OCI-LY1 (cell line): Measurements from ENCODE around the gene BPIFB6.

Source experiments
- CTCF ChIP-seq: fragments of 200-600 bp; sonication (generic), shearing (Covaris generic); IDR thresholded peaks from 2 replicates; pipeline ENCODE4 v1.5.1; 2017; ENCODE audit warnings: mild to moderate bottlenecking, antibody characterized with exemption, low read length, moderate library complexity, mixed read lengths
- EZH2 ChIP-seq: fragments of 200-600 bp; sonication (generic), shearing (Covaris generic); IDR thresholded peaks from 2 replicates; pipeline ENCODE4 v1.8.0; 2017; ENCODE audit warnings: borderline replicate concordance, mixed run types, mild to moderate bottlenecking, antibody characterized with exemption, low read length, moderate library complexity, mixed read lengths

- TF ChIP-seq CTCF = no peak
- no peak for TF ChIP-seq EZH2
Measured at GRCh38 chr20:33093582-33093981, 62.1 kb downstream of the BPIFB6 start.
